Neural cell (in vitro differentiated cells): Measurements from ENCODE around the gene SMNDC1.

ENCODE experiments used
- EZH2 ChIP-seq: fragments of 200-600, 300-800 bp; shearing (Covaris generic), sonication (generic); IDR thresholded peaks from 2 replicates; pipeline ENCODE4 v1.6.1; 2014; ENCODE audit warnings: antibody characterized with exemption, low read length, borderline replicate concordance, mild to moderate bottlenecking; ENCODE audit not compliant: insufficient read depth, poor library complexity, severe bottlenecking
- TAF1 ChIP-seq: IDR thresholded peaks from 2 replicates; pipeline ENCODE4 v1.6.1; 2012; ENCODE audit warnings: low read depth

- TF ChIP-seq EZH2, result no peak
- TF ChIP-seq TAF1, result no peak
Measured at GRCh38 chr10:110352930-110353243, 48.2 kb upstream of the SMNDC1 start.
